CD4-positive, alpha-beta T cell treated with Interleukin-12 subunit alpha and Interleukin-12 subunit beta, for 1 hour (primary cell): ENCODE results near the gene MEIS2.

Source experiments
- DNase-seq: peaks from one replicate; pipeline ENCODE4 v3.0.0-alpha.2; 2020

The MEIS2 gene

DNA sequence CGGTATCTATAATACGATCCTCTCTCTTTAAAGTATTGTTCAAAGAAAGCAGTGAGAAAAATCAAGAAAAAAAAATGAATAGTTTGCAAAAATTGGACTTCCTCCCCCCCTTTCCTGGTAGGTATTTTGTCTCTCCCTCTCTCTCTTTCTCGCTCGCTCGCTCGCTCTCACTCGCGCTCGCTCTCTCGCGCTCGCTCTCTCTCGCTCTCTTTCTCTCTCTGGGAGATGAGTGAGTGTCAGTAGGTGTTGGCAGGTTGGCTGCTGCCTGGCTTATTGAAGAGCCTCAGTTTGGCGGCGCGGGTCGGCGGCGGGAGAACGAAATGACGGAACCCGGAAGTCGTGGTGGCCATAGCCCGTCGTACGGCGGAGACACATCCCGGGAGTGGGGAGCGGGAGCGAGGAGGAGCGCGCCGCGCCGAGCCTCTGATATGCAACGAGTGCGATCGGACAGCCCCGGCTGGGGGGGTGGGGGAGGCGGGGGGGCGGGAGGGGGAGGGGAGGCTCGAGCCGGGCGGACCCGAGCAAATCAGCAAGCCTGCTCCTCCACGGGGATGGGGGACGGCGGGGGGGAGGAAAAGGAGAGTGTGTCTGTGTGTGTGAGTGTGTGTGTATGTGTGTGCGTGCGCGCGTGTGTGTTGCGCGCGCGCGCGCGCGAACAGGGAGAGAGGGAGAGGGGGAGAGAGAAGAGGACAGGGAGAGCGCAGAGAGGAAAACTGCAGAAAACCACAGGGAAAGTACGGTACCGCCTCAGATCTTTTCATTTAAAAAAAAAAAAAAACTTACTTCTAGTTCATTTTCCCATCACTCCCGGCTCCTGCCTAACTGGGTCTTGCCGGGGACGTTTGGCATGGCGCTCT lies at the start of gene MEIS2:
Gene MEIS2 (minus strand): TSS at position 441 of the 857 bp plus-strand sequence. CDS start 1,083 bp downstream, outside the sequence.
- DNase-seq = peak; percentile 27

DNA sequence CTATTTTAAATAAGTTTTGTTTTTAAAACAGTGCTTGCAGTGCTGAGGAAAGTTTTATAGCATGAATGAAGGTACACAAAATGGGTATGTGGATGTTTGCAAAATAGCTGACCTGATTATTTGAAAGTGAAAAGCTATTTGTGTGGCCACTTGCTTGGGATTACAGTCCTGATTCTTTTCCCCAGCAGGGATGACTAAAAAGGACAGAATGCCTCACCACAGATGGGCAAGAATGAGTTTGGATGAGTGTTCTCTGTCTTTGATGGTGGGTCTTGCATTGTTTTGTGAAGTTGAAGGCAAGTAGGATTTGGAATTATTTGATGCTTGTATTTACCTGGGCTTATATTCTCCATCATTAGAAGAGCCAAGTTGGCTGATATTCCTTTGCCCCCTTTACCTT lies 48.8 kb upstream of the MEIS2 start:
- no peak for DNase-seq

DNA sequence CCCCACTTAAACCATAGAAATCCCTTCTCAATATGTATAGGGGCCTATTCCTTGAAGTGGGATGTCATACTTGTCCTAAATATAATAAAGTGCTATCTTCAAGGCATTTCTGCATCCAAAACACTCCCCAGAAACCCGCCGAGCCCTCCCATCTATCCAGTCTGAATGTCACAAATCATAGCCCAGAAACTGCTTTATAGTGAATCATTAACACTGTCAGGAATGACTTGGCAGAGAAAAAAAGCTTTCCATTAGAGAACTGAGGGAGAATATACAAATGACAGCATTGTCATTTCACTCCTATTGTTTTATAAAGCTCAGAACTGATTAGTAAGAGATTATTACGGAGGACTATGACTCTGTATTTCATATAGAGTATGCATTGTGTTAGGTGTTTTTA lies 48.4 kb upstream of the MEIS2 start:
- no peak for DNase-seq

DNA sequence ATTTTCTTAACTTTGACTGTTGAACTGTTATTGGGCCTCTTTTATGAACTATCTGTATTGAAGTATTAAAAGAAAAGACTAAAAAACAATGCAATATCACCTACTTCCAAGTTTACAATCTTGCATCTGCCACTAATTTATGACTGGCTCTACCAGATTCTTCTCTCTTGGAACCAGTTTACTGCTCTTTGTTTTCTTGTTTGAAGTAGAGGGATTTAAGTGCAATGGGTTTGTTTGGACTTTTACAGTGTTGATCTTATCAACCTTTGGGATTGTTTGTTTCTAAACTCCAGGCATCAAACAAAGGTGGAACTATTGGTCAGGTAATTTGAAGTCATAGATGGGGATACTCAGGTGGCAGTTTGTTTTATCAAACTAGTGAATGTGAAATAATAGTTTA lies 43.0 kb upstream of the MEIS2 start:
- no peak for DNase-seq

DNA sequence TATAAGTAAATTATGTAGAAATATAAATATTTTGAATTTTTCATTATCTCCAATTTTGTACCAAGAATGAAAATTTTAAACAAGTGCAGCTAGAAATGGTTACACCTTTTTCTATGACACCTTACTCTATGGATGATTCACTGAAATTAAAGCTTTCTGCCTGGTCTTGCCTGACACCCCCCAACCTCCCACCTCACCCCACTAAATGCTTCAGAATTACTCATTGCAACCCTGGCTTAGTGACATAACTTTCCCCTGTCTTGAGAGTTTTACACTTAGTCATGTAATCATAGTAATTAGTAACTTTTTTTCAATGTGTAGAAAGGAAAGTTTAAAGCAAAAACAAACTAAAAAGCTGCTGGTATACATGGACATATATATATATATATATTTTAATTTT lies 42.0 kb upstream of the MEIS2 start:
- DNase-seq = no peak

DNA sequence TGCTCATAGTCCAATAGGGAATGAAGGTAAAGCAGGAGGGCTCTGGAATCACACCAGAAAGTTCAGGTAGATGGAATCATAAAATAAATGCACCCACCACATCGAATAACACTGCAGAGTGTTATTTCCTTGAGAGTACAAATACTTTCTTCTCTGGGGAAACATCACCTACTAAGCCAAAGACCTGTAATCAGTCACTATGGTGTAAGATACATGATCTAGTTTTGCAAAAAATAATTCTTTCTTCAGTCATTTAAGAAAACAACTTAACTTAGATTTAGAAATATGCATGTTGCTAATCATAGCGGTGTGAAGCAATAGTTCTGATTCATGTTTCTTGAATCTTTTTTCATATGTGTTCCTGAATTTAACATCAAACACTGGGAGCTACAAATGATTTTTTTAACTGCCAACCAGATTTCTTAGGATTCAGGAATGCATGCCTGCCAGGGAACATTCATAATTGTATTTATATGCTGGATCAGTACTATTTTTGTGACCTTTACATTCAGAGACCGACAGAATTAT lies 40.2 kb upstream of the MEIS2 start:
- no peak for DNase-seq

DNA sequence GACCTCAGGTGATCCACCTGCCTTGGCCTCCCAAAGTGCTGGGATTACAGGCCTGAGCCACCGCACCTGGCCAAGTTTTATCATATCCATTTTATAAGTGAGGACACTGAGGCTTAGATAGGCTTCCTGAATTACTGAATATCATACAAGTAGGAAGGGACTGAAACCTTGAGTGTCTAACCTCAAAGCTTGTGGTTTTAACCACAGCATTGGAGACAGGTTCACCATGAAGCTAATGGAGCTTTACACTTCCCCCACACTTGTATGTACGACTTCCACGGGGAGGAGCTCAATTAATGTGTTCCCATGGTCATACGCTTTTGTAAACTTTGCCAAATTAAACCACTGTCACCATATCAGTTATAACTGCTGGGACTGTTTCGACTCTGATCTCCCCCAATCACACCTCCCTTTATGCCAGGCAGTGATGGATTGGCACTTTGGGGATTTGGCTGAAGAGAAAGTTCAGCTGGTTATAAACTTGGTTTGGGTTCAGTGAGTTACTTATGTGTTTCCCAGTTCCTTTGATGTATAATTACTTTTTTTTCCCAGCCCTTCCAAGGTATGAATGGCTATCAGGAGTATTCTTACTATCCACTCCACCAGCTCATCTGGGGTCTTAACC lies 38.4 kb upstream of the MEIS2 start:
- DNase-seq = no peak

DNA sequence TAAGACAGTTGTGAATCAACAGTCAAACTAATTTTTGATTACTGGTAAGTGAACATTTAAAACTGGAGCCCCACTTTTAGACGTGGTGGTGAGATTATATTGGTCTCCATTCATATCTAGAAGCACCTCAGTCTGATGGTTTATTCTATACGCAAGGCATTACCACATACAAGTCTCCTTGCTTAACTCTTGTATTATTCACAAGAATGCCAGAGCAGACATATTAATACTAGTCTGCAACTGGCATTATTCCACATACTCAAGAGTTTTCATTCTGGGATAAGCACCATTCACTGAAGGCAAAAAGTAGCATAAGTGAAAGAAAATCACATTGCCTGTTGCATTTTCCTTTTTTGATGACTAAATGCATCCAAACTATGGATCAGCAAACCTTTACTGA lies 36.9 kb upstream of the MEIS2 start:
- no peak for DNase-seq

DNA sequence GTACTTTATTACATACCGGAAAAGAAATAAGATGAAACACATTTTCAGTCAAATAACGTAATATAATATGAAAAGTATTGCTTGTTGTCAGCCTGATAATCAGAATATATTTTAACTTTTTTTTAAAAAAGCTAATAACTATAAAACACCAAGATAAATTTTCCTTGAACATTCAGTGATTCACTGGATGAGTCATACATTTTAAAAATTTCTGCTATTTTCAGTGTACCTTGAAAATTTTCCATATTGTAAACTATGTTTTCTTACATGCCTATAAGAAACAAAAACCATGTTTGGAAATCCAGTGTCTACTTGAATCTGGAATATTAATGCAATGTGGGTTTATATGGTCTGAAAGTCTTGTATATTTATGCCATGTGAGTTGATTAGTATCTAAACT lies 36.3 kb upstream of the MEIS2 start:
- no peak for DNase-seq

DNA sequence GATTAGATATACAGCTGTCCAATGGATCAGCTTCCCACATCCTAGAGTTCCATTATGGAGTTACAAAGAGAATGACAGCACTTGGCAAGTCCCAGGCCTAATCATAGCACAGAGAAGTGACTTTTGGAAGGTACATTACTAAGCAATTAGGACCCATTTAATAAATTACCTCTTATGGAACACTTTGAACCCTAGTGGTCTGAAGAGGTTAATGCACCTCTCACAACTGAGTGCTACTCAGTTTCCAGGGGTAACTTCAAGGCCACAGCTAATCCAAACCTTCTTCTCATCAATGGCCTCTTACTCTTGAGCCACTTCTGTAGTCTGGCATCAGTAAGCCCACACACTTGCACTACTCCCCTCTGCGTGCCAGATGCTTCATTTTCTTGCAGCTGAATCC lies 34.9 kb upstream of the MEIS2 start:
- DNase-seq = no peak

DNA sequence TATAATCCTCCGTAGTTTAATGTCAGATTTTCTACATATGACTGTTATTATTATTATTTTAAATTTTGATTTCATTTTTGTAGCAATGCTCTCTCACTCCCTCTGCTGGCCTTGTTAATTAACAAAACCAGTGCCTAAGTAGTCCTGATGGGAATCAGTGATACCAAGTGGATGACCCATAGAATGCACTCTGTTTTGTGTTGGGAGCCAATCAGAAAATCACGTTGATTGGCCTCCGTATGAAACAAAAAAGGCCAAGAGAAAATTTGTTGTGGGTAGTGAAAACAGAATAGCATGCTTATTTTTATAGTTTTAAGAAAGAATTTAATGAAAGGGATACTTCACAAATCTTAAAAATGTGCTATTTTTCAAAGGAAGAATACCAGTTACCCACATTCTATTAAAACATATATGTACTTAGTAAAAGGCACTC lies 34.4 kb upstream of the MEIS2 start:
- DNase-seq = peak; percentile 9

DNA sequence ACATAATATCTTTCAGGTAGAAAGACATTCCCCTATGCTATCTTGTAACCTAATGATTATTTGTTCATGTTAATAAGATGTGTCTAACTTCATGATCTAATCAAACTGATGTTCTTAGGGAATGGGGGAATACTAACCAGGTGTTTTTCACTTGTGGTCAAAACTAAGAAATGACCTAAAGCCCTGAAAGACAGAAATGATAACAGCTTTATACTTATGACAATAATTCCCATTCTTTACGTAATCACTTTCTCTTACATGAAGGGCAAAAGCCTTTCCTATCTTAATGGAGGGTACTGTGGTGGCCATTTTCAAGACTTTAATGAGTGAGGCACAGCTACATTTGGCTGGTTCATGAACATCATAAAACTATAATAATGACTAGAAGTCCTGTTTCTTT lies 33.9 kb upstream of the MEIS2 start:
- DNase-seq = no peak

DNA sequence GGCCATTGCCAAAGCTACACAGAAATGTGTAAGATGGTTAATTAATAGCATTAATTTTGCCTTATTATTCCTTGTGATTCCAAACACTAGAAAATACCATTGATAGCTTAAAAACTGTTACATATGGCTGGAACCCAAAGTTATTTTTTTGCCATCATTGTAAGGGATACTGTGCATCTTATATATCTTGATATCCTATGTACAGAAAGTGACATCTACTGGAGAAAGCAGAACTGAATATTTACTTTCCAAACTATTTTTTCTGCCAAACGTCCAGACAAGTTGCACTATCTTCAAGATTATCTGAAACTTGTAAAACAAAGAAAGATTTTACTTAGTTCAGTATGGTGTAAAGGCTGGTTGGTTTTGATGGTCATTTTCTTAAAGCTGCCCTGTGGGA lies 33.3 kb upstream of the MEIS2 start:
- DNase-seq = no peak

DNA sequence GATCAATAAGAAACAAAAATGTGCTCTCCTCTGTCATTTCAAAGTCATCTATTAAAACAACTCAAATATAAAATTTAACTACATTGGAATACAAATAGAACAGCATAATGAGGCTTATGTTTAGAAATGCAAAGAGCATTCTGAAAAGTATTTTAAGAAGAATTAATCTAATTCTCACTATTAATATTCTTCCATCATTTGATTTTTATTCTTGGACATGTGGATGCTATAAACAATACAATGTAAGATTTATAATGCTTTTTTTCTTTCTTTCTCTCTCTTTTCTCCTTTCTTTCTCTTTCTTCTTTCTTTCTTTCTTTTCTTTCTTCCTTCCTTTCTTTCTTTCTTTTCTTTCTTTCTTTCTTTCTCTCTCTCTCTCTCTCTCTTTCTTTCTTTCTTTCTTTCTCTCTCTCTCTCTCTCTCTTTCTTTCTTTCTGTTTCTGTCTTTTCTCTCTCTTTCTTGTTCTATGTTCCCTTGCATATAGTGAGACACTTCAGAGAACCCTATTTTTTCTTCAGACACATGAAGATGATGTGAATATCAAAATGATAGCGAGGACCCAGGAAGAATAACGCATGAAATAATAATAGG lies 32.6 kb upstream of the MEIS2 start:
- no peak for DNase-seq

DNA sequence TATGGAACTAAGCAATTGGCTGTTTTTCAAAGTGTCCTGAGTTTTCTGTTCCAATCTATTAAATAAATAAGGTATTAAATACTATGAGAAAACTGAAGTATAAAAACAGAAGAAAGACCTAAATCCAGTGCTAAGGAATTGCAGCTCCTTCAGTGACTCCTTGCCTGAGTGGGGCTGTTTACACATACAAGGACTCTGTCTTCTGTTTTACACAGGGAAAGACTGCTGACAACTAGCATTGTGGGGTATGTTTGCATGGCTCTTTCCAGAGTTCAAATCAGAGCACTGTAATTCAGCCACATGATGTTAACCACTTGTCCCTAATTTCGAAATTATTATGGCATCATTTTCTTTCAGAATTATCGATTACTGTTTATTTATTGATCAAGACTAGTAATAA lies 31.3 kb upstream of the MEIS2 start:
- DNase-seq = no peak

DNA sequence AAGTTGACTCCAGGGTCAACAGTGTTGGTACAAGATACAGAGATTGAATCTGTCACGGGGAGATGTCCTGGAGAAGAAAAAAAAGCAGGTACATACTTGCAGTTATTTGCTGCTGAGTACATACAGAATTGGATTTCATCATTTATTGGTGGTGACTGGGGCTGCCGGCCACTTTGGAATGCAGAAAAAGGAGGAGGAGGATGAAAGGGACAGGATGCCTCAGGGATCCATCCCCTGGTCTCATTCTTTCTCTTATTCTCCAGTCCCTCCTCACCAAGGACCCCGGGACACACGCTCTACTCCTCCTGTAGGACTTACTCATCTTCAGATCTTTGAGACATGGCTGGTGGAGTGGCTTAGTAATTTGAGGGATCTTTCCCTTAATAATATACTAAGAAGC lies 30.0 kb upstream of the MEIS2 start:
- no peak for DNase-seq

DNA sequence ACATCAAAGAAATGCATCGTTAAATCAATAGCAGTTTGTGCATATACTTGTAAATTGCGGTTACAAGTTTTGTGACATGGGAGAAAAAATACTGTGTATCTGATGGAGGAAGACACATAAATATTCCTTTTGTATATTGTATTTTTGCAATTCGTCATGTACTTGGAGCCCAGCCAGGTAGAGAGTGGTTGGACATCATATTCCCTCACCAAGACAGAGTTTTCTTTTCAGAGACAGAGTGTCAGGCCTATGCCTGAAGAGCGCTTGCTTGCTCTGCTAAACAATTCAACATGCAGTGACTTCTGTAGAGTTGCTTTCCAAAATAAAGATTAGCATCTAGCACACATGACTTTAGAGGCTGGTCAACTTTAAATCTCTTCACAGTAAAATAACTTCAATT lies 24.8 kb upstream of the MEIS2 start:
- DNase-seq = no peak

DNA sequence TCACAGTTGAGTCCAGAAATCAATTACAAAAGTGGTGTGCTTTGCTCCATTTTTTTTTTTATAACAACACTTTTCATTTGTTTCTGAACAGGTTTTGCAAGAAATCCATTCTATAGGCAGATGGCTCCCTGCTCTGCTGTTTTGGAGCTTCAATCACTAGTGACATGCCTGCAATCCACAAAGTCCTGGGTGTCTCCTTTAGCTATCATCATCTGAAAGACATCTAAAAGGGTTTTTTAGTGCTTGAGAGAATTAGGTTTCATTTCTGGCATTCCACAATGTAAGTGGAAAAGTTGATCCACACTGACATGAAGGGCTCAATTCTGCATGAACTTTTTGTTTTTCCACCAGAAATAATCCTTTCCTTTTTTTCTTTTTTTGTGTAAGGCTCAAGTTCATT lies 24.0 kb upstream of the MEIS2 start:
- no peak for DNase-seq

DNA sequence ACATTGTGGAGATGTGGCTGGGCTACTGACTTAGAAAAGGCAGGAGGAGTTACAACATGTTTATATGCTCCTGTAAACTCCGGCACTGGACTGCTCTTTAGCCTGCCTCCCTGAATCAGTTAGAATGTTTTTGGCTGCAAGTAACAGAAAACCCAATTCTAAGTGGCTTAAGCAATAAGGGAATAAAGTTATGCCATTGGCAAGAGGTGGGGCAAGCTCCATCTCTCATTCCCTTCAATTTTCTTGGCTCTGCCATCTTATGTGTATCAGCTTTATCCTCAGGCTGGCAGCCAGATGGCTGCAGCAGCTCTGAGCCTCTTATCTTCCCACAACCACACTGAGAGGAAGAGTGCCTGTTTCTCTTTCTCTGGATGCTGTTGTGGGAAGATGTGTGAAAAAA lies 22.4 kb upstream of the MEIS2 start:
- DNase-seq = no peak

DNA sequence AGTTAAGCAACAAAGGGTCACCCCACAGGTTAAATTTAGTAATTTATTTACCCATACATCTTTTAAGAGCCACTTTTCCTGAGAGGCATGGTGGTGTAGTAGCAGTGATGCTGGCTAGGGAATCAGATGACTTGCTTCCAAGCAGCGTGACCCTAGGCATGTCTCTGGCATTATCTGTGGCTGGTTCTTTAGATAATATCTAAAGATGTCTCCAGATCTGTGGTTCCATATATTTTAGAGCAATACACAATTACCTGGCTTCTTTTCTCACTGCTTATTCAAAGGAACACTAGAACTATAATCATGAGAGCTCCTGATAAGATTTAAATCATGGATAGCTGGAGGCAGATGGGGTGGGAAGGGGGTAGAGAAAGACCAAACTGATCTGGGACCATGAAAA lies 21.1 kb upstream of the MEIS2 start:
- DNase-seq = no peak

DNA sequence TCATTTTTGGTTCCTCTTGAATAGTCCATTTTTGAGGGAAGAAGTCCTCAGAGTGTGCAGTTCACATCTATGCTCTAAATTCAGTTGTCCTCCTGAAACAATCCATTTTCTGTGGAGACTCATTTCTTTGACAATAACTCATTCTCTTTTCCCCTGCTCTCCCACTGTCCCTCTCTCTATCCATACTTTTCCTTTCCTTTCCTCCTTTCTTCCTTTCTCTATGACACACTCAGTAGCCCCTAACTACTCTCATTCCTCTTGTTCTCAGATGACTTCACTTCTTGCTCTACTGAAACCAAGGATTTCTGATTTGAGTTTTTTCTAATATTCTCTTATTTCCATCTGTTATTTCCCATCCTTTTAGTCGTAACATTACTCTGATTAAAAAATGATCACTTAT lies 16.7 kb upstream of the MEIS2 start:
- DNase-seq = no peak

DNA sequence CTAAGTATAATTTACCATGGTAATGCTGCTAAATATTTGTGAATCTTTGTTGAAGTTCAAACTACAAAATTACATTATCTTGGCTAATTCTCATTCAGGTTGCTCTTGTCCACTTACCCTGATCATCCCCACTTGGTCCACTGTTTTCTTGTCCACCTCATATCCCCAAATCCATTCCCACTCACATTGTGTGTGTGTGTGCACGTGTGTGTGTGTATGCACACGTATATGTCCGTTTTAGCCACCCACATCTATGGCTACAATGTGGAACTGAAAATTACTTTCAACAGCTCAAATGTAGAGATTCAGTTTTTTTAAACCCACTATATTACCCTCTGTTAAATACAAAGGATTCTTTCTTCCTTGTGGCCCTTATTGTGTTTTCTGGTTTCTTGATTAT lies 15.2 kb upstream of the MEIS2 start:
- DNase-seq = no peak

DNA sequence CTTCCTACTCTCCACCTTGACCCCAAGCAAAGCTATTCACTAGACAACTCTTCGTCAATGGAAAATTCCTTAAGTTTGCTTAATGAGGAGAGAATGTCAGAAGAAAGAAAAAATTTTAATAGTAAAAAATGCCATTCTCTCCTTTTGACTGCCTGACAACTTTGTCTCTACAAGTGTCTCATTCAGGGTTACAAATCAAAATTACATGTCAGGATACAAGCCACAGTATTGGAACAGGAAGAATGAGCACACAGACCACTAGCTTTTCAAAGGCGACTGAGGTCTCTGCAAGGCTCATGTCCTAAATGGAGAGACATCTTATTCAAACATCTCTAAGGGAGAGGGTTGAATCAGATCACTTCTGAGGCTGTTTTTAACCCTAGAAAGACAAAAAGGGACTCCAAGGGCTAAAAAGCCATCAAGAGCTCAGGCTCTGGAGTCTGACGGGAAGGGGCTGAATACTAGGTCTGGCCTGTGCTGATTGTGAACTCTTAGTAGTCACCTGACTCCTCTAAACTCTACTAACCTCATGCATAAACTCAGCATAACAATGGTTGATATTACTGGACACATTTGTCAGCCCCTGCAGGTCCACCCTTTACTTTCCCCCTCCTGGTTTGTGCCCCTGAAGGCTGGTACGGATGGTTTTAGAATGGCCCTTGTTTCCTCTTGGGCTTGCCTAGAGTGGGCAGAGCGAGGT lies 12.8 kb upstream of the MEIS2 start:
- no peak for DNase-seq
